Adipocyte (in vitro differentiated cells): Measurements from ENCODE around the gene LGMN.

Experiments used
- DNase-seq: peaks from one replicate; pipeline ENCODE4 v3.0.0-alpha.2; 2015; ENCODE audit warnings: low read depth
- H3K27me3 ChIP-seq: replicated peaks from 2 replicates; pipeline ENCODE4 v1.7.0; 2013; ENCODE audit warnings: mild to moderate bottlenecking, low read length, moderate library complexity; ENCODE audit not compliant: control insufficient read depth, insufficient read depth
- H3K36me3 ChIP-seq: 2 replicates; pipeline ENCODE4 v1.7.0; 2013; ENCODE audit warnings: low read length, mild to moderate bottlenecking, moderate library complexity; ENCODE audit not compliant: control insufficient read depth, insufficient read depth, severe bottlenecking
- H3K4me1 ChIP-seq: 2 replicates; pipeline ENCODE4 v1.7.0; 2013; ENCODE audit warnings: mild to moderate bottlenecking, low read length, moderate library complexity; ENCODE audit not compliant: control insufficient read depth, insufficient read depth
- H3K4me3 ChIP-seq: 2 replicates; pipeline ENCODE4 v1.7.0; 2013; ENCODE audit warnings: mild to moderate bottlenecking, low read length, moderate library complexity
- H3K9ac ChIP-seq: 2 replicates; pipeline ENCODE4 v1.7.0; 2013; ENCODE audit warnings: mild to moderate bottlenecking, low read length, moderate library complexity
- H3K9me3 ChIP-seq: 2 replicates; pipeline ENCODE4 v1.7.0; 2013; ENCODE audit warnings: mild to moderate bottlenecking, low read length, moderate library complexity; ENCODE audit not compliant: control insufficient read depth

The LGMN gene

GRCh38 chr14:92656306-92657081, 91.9 kb downstream of the LGMN start:
- no peak overlapping the region for H3K9ac ChIP-seq
- DNase-seq = no peak
- H3K9me3 ChIP-seq = no peaks in the 10 kb centered on the region
- H3K4me3 ChIP-seq = no peak overlapping the region
- peaks cover 18% of the 10 kb centered on the region for H3K4me1 ChIP-seq
- H3K36me3 ChIP-seq = peaks cover 15% of the 10 kb centered on the region
- no peaks in the 10 kb centered on the region for H3K27me3 ChIP-seq

DNA sequence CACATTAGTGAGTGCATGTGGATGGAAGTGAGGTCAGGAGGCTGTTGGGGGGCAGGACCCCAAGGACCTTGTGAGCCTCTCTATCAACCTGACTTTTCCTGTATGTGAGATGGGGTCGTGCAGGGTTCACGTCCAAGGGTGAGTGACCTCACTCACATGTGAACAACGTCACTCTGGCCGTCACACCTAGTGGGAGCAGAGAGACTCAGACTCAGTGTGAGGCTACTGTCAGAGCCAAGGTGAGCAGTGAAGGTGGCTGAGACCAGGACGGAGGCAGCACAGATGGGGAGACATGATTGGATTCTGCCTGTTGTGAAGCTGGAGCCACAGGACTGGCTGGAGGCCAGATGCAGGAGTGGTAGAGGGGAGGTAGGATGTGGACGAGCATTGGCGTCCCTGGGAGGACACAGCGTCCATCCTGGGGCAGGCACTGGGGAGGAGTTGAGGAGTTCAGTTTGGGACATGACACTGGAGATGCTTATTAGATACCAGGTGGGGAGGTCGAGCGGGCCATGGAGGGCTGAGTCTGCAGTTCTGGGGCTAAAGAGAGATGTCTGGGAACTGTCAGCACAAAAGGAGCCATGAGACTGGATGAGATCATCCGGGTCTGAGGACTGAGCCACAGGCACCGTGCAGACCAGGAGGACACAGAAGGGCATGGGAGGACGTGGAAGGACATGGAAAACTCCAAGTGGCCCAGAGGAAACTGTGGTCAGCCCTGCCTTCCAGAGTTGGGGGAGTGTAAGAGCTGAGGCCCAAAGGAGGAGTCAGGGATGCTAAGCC, 92.8 kb downstream of the LGMN start:
- peaks cover 15% of the 10 kb centered on the region for H3K36me3 ChIP-seq
- no peak overlapping the region for H3K4me3 ChIP-seq
- DNase-seq = no peak
- no peak overlapping the region for H3K9ac ChIP-seq
- H3K9me3 ChIP-seq = no peaks in the 10 kb centered on the region
- H3K4me1 ChIP-seq = peaks cover 22% of the 10 kb centered on the region
- no peaks in the 10 kb centered on the region for H3K27me3 ChIP-seq

DNA sequence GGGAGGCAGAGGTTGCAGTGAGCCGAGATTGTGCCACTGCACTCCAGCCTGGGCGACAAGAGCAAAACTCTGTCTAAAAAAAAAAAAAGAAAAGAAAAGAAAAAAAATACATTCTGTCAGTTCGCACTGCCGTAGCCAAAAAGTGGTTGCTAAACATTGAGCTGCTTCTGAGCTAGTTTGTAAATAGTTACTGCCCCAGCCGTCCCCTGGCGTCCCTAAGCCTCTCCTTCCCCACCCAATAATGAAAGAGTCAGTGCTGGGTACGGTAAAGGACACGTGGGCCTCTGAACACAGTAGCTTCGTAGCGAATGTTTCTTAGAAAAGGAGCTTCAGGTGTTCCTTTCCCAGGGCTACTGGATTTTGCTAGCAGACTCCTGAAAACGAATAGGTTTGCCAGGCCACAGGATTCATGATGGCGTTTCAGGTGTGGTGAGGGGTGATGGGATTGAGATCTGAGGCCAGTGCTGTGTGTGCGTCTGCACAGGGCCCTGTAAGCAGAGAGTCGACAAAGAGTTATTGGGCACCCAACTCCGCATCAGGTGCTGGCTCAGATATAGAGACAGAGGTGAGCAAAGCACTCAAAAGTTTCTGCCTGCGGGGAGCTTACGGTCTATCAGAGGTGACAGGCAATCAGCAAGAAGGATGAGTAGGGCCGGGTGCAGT, 94.1 kb downstream of the LGMN start:
- no peak overlapping the region for H3K4me3 ChIP-seq
- H3K27me3 ChIP-seq = no peaks in the 10 kb centered on the region
- H3K9me3 ChIP-seq = no peaks in the 10 kb centered on the region
- H3K36me3 ChIP-seq = peaks cover 15% of the 10 kb centered on the region
- no peak for DNase-seq
- peaks cover 23% of the 10 kb centered on the region for H3K4me1 ChIP-seq
- no peak overlapping the region for H3K9ac ChIP-seq
